SK-N-SH (cell line): Measurements from ENCODE around the gene LPP. TPM values are rescaled to one million over a fixed set of nuclear protein-coding genes. Genes with fewer than 3 reads are reported as not detected.

Experiments used
- CTCF ChIA-PET: fragments of 300-600, 350-600 bp; formaldehyde crosslinking; extraction: SDS; loops from one replicate; lab custom pipeline; 2021; lab: Yijun Ruan, JAX
- POLR2A ChIA-PET: fragments of 350-600 bp; sonication (Branson Sonifier 250); formaldehyde crosslinking; extraction: SDS; loops from one replicate; lab custom pipeline; 2020; ENCODE audit warnings: antibody characterized with exemption, inconsistent platforms; lab: Yijun Ruan, JAX
- DNase-seq: peaks from one replicate; pipeline ENCODE4 v3.0.0; 2012
- H2AFZ ChIP-seq: fragments of 200-600 bp; sonication (generic); 2 replicates; pipeline ENCODE4 v1.8.1; 2016; ENCODE audit warnings: antibody characterized with exemption, mild to moderate bottlenecking, low read depth
- H3F3A ChIP-seq: fragments of 200-600 bp; sonication (generic); replicated peaks from 2 replicates; pipeline ENCODE3; 2016; ENCODE audit warnings: antibody characterized with exemption, mild to moderate bottlenecking; ENCODE audit not compliant: insufficient read depth
- H3K27ac ChIP-seq, 2 experiments: fragments of 200-500 bp in 1 of 2; fragments of 200-600 bp in 1 of 2; sonication (Bioruptor generic) in 1 of 2; sonication (generic), shearing (Covaris generic) in 1 of 2; 2 replicates each; pipeline versions ENCODE4 v1.5.1 to v1.6.1; 2014 to 2016; ENCODE audit warnings: low read depth in 2 of 2, inconsistent platforms in 1 of 2, low read length in 1 of 2, mild to moderate bottlenecking in 1 of 2, mixed read lengths in 1 of 2
- H3K27me3 ChIP-seq: fragments of 200-600 bp; sonication (generic), shearing (Covaris generic); 2 replicates; pipeline ENCODE4 v1.6.1; 2016; ENCODE audit warnings: mixed run types; ENCODE audit not compliant: insufficient read depth
- H3K36me3 ChIP-seq, 2 experiments: fragments of 200-500 bp in 1 of 2; fragments of 200-600 bp in 1 of 2; sonication (Bioruptor generic) in 1 of 2; sonication (generic) in 1 of 2; replicated peaks in 1 of 2; 2 replicates each; pipeline versions ENCODE3 to v1.5.1; 2014 to 2016; ENCODE audit warnings: low read length in 1 of 2, mild to moderate bottlenecking in 1 of 2; ENCODE audit not compliant: insufficient read depth in 2 of 2, control insufficient read depth in 1 of 2
- H3K4me1 ChIP-seq, 2 experiments: fragments of 200-500 bp in 1 of 2; fragments of 200-600 bp in 1 of 2; sonication (Bioruptor generic) in 1 of 2; sonication (generic), shearing (Covaris generic) in 1 of 2; 2 replicates each; pipeline versions ENCODE4 v1.5.1 to v1.6.1; 2014 to 2016; ENCODE audit warnings: low read depth in 1 of 2, low read length in 1 of 2, mixed run types in 1 of 2; ENCODE audit not compliant: insufficient read depth in 2 of 2, control insufficient read depth in 1 of 2
- H3K4me2 ChIP-seq: fragments of 200-600 bp; sonication (generic), shearing (Covaris generic); 2 replicates; pipeline ENCODE4 v1.6.1; 2017; ENCODE audit warnings: mixed run types
- H3K4me3 ChIP-seq, 2 experiments: fragments of 200-500 bp in 1 of 2; fragments of 200-600 bp in 1 of 2; sonication (Bioruptor generic) in 1 of 2; sonication (generic), shearing (Covaris generic) in 1 of 2; 2 replicates each; pipeline versions ENCODE4 v1.5.1 to v1.8.1; 2014 to 2016; ENCODE audit warnings: low read depth in 2 of 2, inconsistent platforms in 1 of 2, low read length in 1 of 2, mild to moderate bottlenecking in 1 of 2, mixed read lengths in 1 of 2, moderate library complexity in 1 of 2
- H3K79me2 ChIP-seq: fragments of 200-600 bp; sonication (generic); 2 replicates; pipeline ENCODE4 v1.8.1; 2017; ENCODE audit warnings: mild to moderate bottlenecking; ENCODE audit not compliant: insufficient read depth
- H3K9ac ChIP-seq: fragments of 200-600 bp; sonication (generic); 2 replicates; pipeline ENCODE4 v1.6.1; 2017; ENCODE audit warnings: mixed run types
- H3K9me2 ChIP-seq: fragments of 200-600 bp; sonication (generic); 2 replicates; pipeline ENCODE4 v1.6.1; 2017; ENCODE audit warnings: mixed run types
- H3K9me3 ChIP-seq: fragments of 200-600 bp; sonication (generic); 2 replicates; pipeline ENCODE4 v1.6.1; 2017; ENCODE audit warnings: mixed run types, mild to moderate bottlenecking, moderate library complexity
- H4K20me1 ChIP-seq: fragments of 200-600 bp; sonication (generic); 2 replicates; pipeline ENCODE4 v1.6.1; 2017; ENCODE audit warnings: mild to moderate bottlenecking, mixed run types; ENCODE audit not compliant: insufficient read depth
- EP300 ChIP-seq, 2 experiments: IDR thresholded peaks; 2 replicates each; pipeline versions ENCODE4 v1.4.0 to v1.6.1; 2012; ENCODE audit warnings: borderline replicate concordance in 1 of 2, low read depth in 1 of 2, low read length in 1 of 2
- EZH2phosphoT487 ChIP-seq: fragments of 200-600 bp; sonication (generic); IDR thresholded peaks from 2 replicates; pipeline ENCODE4 v1.6.1; 2017; ENCODE audit warnings: low read depth, mixed run types, mild to moderate bottlenecking, antibody characterized with exemption, moderate library complexity, borderline replicate concordance
- FOXM1 ChIP-seq: IDR thresholded peaks from 2 replicates; pipeline ENCODE4 v1.4.0; 2012; ENCODE audit warnings: low read depth, mild to moderate bottlenecking
- MXI1 ChIP-seq: IDR thresholded peaks from 2 replicates; pipeline ENCODE4 v1.6.1; 2012; ENCODE audit warnings: mild to moderate bottlenecking, low read depth, low read length, improper control_type of control experiment
- POLR2AphosphoS5 ChIP-seq: IDR thresholded peaks from 2 replicates; pipeline ENCODE4 v1.6.1; 2012; ENCODE audit warnings: low read depth, low read length
- RXRA ChIP-seq: IDR thresholded peaks from 2 replicates; pipeline ENCODE4 v1.4.0; 2012; ENCODE audit warnings: low read depth, mild to moderate bottlenecking, borderline replicate concordance
- SMC3 ChIP-seq: IDR thresholded peaks from 2 replicates; pipeline ENCODE4 v1.6.1; 2012; ENCODE audit warnings: low read depth, low read length, improper control_type of control experiment
- WGBS: methylation state at CpG from one replicate; pipeline ENCODE4 v1.1.6; 2017; ENCODE audit warnings: low lambda C conversion rate; 5-methylcytosine and 5-hydroxymethylcytosine counted together
- polyA plus RNA-seq, 3 experiments: library from polyadenylated mRNA; depleted of rRNA; stranded (reverse); fragments of >200 nt; gene quantifications; 2 replicates each; pipeline ENCODE4 v1.2.3, GENCODE V29; 2012
- TF ChIP-seq, protein P1 (sequence below): fragments of 200-600 bp; sonication (generic); IDR thresholded peaks from 2 replicates; pipeline ENCODE4 v1.6.1; 2017; ENCODE audit warnings: antibody characterized with exemption, mild to moderate bottlenecking, moderate library complexity
- TF ChIP-seq, protein P2 (sequence below): IDR thresholded peaks from 2 replicates; pipeline ENCODE4; 2012
- TF ChIP-seq, protein P3 (sequence below): IDR thresholded peaks from 2 replicates; pipeline ENCODE4 v1.4.0; 2012; ENCODE audit warnings: low read depth
- TF ChIP-seq, protein P4 (sequence below): fragments of 150-350 bp; IDR thresholded peaks from 2 replicates; pipeline ENCODE4 v1.6.1; 2016; ENCODE audit warnings: mild to moderate bottlenecking, low read depth, low read length

LPP gene
- polyA plus RNA-seq, 1 of the 3 experiments (the other 2 are of a cell fraction), result 6.6 TPM

DNA sequence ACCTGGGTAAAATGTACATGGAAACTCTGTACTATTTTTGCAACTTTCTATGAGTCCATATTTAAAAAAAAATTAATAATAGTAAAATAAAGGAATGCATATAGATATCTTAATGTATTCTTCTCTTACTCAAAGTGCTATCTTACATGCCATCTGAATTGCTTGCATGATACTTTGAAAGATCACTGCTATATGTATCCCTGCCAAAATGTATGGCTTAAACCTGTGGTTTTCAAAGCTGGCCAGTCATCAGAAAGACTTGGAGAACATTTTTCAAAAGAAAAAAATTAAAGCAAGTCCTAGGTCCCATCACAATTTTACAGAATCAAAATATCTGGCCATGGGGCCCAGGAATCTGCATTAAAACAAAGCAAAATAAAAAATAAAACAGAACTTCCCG is 262.1 kb downstream of the LPP start (continued):
- TF ChIP-seq, protein P1, sequence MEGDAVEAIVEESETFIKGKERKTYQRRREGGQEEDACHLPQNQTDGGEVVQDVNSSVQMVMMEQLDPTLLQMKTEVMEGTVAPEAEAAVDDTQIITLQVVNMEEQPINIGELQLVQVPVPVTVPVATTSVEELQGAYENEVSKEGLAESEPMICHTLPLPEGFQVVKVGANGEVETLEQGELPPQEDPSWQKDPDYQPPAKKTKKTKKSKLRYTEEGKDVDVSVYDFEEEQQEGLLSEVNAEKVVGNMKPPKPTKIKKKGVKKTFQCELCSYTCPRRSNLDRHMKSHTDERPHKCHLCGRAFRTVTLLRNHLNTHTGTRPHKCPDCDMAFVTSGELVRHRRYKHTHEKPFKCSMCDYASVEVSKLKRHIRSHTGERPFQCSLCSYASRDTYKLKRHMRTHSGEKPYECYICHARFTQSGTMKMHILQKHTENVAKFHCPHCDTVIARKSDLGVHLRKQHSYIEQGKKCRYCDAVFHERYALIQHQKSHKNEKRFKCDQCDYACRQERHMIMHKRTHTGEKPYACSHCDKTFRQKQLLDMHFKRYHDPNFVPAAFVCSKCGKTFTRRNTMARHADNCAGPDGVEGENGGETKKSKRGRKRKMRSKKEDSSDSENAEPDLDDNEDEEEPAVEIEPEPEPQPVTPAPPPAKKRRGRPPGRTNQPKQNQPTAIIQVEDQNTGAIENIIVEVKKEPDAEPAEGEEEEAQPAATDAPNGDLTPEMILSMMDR, result no peak

DNA sequence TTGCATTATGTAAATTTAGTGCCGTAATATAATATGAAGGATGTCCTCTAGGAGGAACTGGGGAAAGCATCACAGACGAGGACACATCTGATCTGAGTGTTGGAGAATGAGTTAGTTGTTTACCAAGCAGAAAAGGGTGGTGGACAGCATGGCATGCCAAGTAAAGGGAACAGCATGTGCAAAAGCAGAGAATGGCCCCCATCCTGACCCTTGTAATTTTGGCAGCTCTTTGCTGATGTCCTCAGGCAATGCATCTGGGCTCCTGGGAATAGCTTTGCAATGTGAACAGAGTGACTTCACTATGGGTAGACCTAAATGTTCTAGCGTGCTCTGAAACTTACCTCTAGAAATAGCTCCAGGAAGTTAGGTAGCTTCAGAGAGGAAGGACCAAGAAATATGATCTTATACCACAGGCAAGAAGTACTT is 263.3 kb downstream of the LPP start:
- Histone ChIP-seq H3K9ac (no peak overlapping the region), H3K27me3 (no peaks in the 10 kb centered on the region)
- TF ChIP-seq, protein P2, sequence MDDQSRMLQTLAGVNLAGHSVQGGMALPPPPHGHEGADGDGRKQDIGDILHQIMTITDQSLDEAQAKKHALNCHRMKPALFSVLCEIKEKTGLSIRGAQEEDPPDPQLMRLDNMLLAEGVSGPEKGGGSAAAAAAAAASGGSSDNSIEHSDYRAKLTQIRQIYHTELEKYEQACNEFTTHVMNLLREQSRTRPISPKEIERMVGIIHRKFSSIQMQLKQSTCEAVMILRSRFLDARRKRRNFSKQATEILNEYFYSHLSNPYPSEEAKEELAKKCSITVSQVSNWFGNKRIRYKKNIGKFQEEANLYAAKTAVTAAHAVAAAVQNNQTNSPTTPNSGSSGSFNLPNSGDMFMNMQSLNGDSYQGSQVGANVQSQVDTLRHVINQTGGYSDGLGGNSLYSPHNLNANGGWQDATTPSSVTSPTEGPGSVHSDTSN, result no peak
- TF ChIP-seq POLR2AphosphoS5 (no peak), FOXM1 (no peak), EP300 (IDR thresholded peaks at IDR 0.05; ENCODE audit: borderline replicate concordance in 1 of 2, low read depth in 1 of 2, low read length in 1 of 2) (no peak), SMC3 (no peak), MXI1 (no peak), RXRA (no peak), EZH2phosphoT487 (no peak)
- TF ChIP-seq, protein P3, sequence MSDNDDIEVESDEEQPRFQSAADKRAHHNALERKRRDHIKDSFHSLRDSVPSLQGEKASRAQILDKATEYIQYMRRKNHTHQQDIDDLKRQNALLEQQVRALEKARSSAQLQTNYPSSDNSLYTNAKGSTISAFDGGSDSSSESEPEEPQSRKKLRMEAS, result no peak
- TF ChIP-seq, protein P4, sequence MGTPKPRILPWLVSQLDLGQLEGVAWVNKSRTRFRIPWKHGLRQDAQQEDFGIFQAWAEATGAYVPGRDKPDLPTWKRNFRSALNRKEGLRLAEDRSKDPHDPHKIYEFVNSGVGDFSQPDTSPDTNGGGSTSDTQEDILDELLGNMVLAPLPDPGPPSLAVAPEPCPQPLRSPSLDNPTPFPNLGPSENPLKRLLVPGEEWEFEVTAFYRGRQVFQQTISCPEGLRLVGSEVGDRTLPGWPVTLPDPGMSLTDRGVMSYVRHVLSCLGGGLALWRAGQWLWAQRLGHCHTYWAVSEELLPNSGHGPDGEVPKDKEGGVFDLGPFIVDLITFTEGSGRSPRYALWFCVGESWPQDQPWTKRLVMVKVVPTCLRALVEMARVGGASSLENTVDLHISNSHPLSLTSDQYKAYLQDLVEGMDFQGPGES, result no peak
- TF ChIP-seq, all 33 proteins: peak for 0
- no peak overlapping the region for H3K27ac ChIP-seq
- peaks cover 0 to 21% of the 10 kb centered on the region in 2 experiments; a peak in 3 of 4 replicates for H3K4me1 ChIP-seq
- CTCF ChIA-PET, result interaction anchor here (1.2 kb wide), 1 partner anchor 12 kb away, joined by 3 read pairs; no protein-coding TSS in a partner anchor
- H3K36me3 ChIP-seq, result peaks cover 0 to 24% of the 10 kb centered on the region in 2 experiments
- peaks cover 37% of the 10 kb centered on the region for H3F3A ChIP-seq
- H3K4me3 ChIP-seq, result no peak overlapping the region
- no peak overlapping the region for H2AFZ ChIP-seq
- no peaks in the 10 kb centered on the region for H3K9me2 ChIP-seq
- no peak overlapping the region for H3K4me2 ChIP-seq
- peaks cover 85% of the 10 kb centered on the region for H3K79me2 ChIP-seq
- POLR2A ChIA-PET, result no interaction called here
- H3K9me3 ChIP-seq, result no peaks in the 10 kb centered on the region
- no peak for DNase-seq
- 79% methylated on average over 3 of the region's 3 CpGs for WGBS
- H4K20me1 ChIP-seq, result no peaks in the 10 kb centered on the region
